ENCODE results near the gene MYADML2.
"Not testable (repeated sequence)": the region's sequence is repeated elsewhere in the genome, so short reads cannot be mapped to it uniquely, and the experiment has no call there.

Gene MYADML2

GRCh38 chr17:81923302-81924260 lies 23.5 kb downstream of the MYADML2 start:
- DNase-seq = no peak

GRCh38 chr17:81922566-81923301 lies 24.3 kb downstream of the MYADML2 start:
- DNase-seq = no peak

GRCh38 chr17:81921996-81922565 lies 25.0 kb downstream of the MYADML2 start:
- DNase-seq = no peak

GRCh38 chr17:81921537-81921862 lies 25.5 kb downstream of the MYADML2 start:
- DNase-seq = no peak

GRCh38 chr17:81920612-81921536 lies 26.2 kb downstream of the MYADML2 start:
- no peak for DNase-seq

- no peak for DNase-seq
Observed at GRCh38 chr17:81918832-81919545, 28.0 kb downstream of the MYADML2 start.

GRCh38 chr17:81918333-81918669 lies 28.7 kb downstream of the MYADML2 start:
- DNase-seq = not testable (repeated sequence)

GRCh38 chr17:81917565-81918332 lies 29.3 kb downstream of the MYADML2 start, which contains the start of gene SIRT7:
Gene SIRT7 (minus strand): TSS chr17:81918176. CDS start chr17:81918131, 45 bp downstream.
- DNase-seq = peak; percentile 55 to 90

- DNase-seq = no peak
Observed at GRCh38 chr17:81916234-81917001, 30.6 kb downstream of the MYADML2 start.

GRCh38 chr17:81915331-81915730 lies 31.7 kb downstream of the MYADML2 start:
- no peak for DNase-seq

GRCh38 chr17:81914103-81914850 lies 32.8 kb downstream of the MYADML2 start:
- no peak for DNase-seq

- no peak for DNase-seq
Observed at GRCh38 chr17:81913394-81914102, 33.5 kb downstream of the MYADML2 start.

- no peak for DNase-seq
Observed at GRCh38 chr17:81912441-81913309, 34.4 kb downstream of the MYADML2 start.

GRCh38 chr17:81911969-81912368 lies 35.1 kb downstream of the MYADML2 start:
- no peak for DNase-seq

- peak; percentile 43 to 92 for DNase-seq
Observed at GRCh38 chr17:81911277-81911961, 35.6 kb downstream of the MYADML2 start, which contains the start of gene PCYT2. Gene PCYT2 (minus strand): TSS chr17:81911399. CDS start chr17:81911355, 44 bp downstream.

GRCh38 chr17:81910840-81911276 lies 36.2 kb downstream of the MYADML2 start:
- no peak for DNase-seq
